GM11168 (cell line): ENCODE data around the gene RBM4.
"Not testable (repeated sequence)": the region's sequence is repeated elsewhere in the genome, so short reads cannot be mapped to it uniquely, and the experiment has no call there.

Experiments used
- in situ Hi-C: fragments of 300-500 bp; cut with MboI; formaldehyde crosslinking; loops from one replicate; pipeline ENCODE4 v1.12.0; 2022; ENCODE audit warnings: low sequenced_read_pairs; ENCODE audit not compliant: unreplicated experiment

The RBM4 gene, protein sequence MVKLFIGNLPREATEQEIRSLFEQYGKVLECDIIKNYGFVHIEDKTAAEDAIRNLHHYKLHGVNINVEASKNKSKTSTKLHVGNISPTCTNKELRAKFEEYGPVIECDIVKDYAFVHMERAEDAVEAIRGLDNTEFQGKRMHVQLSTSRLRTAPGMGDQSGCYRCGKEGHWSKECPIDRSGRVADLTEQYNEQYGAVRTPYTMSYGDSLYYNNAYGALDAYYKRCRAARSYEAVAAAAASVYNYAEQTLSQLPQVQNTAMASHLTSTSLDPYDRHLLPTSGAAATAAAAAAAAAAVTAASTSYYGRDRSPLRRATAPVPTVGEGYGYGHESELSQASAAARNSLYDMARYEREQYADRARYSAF

DNA sequence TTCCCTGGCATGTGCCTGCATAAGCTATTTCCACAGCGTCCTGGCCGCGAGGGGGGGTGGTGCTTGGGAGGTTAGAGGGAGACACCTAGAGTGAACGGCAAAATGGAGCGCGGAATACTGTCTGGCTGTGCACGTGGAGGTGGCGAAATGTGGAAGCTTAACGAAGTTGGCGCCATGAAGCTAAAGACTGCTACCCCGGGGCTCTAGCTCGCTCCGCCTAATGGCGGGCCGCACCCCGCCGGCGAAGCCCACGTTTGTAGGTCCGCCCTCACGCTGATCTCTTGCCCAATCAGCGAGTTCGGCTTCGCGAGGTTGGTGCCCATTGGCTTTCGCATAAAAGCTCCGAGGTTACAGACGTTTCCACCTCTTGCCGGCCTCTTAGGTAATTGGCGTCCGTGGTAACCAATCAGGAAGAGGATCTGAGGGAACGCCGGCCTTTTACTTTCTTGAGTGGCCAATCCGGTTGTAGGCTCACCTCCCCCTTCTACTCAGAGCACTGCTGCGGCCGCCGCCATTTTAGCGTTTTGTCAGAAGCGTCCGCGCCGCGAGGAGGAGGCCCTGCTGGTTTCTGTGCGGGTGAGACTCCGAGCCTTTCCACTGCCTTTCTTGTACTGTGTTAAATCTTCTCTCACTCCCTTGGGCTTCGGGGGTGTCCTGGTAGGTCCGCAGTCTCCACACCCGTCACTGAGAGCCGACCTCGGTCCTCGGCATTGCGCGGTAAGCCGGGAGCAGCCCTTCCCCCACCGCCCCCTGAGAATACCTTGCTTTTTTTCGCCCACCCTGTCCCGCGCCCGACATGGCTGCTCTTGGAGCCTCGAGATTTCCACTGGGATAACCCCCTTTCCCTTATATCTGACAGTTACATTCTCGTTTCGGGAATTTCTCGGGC is at the start of gene RBM4:
TSS of gene RBM4 (plus strand) at position 527 of the 889 bp plus-strand sequence. CDS start 1,009 bp downstream, outside the sequence.
- in situ Hi-C loops: no loop called here

DNA sequence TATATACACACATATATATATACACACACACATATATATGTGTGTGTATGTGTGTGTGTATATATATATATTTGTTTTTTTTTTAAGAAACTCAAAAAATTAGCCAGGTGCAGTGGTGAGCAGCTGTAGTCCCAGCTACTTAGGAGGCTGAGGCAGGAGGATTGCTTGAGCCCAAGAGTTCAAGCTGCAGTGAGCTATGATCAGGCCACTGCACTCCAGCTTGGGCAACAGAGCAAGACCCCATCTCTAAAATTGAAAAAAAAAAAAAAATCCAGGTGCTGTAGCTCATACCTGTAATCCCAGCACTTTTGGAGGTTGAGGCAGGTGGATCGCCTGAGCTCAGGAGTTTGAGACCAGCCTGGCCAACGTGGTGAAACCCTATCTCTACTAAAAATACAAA is 49.2 kb upstream of the RBM4 start:
- in situ Hi-C loops: not testable (repeated sequence)

DNA sequence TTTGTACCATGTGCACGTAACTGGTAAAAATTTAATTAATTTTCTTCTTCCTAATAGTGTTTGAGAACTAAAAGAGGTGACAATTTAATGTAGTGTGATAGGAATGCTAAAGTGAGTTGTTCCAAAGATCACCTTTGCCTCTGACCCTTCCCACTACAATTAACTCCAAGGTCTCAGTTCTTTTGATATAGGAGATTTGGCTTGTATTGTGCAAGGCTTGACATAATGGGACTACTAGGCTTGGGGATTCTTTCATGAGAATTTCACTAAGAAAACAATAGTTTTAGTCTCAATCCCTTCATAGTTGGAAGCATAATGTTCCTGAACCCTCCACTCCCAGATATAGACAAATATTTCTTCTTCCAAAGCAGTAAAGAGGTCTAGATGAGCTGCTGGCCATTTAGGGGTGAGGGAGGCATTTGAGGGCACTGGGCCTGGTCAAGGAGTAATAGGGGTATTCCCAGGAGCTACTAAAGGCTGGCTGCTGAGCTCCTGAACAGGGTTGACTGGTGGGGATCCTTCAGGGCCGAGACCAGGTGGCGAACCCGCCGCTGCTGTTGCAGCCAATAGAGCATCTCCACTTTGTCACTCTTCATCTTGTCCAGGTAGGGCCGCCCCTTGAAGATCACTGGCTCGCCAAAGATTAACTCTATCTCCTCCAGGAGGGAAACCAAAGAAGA is 48.4 kb upstream of the RBM4 start:
- in situ Hi-C loops: no loop called here

DNA sequence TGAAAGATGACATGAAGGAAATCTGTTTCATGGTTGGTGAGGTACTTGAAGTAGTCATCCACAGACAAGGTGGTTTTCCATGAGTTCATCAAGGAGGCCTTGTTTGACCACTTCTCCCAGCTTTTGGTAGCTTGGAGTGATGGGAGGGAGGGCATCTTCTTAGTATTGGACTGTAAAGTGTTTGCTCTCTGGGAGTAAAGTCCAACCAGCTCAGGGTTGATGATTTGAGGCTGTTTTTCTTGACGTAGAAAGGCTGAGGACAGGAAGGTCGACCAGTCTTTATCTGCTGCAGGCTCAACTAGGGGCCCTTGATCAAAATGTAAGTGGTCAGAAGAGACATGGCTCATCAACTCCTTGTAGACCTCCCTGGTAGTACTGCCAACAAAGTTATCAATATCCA is 47.3 kb upstream of the RBM4 start:
- in situ Hi-C loops: no loop called here

DNA sequence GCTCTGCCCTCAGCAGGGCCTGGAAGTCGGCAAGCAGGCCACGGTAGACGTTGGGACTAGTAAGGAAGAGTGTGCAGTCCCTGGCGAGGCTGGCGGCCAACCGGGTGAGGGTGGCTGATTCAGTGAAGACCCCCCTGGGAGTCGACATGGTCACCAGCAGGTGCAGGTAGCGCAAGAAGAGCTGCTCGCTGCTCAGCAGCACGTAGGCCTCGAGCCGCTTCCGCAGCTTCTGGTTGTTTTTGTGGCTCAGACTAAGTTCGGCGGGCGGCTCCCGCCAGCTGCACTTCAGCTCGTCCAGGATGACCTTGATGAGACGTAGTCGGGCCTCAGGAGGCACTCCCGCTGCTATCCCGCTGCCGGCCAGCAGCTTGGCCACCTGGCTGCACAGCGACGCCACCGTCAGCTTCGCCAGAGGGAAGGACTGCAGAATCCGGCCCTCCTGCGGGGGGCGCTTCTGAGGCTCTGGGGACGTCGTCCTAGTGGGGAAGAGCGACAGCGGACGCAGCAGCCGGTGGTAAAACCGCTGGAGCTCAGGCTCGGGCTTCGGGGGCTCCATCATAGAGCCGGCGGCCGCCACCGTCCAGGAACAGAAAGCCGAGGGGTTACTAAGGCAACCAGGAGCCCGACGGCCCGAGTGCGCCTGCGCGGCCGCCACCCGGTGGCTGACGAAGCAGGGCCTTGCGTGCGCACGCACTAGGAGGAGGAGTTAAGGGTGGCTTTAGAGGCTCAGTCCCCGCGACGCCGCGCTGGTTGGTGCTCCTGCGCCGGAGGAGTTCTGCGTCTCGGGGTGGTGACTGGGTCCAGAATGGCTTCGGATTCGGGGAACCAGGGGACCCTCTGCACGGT is 45.8 kb upstream of the RBM4 start, which contains the start of the genes CCDC87 and CCS:
TSS of gene CCDC87 (minus strand) at position 607 of the 846 bp plus-strand sequence. CDS start at position 559, 48 bp downstream.
TSS of gene CCS (plus strand) at position 729 of the 846 bp plus-strand sequence. CDS start at position 806, 77 bp downstream.
- in situ Hi-C loops: no loop called here

DNA sequence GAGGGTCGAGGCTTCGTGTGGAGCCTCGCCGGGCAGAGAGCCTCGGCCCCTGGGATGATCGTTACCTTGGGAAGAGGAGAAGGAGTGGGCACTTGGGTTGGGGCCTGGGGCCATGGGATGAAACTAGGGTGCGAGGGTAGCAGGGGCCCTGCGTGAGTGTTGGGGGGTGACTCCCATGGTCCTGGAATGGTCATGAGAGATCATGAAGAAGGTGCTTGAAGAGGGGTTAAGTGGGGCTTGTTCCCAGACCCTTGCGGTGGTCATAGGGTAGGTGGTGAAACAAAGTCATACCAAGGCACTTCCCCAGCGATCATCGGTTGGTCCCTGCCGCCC is 45.2 kb upstream of the RBM4 start:
- in situ Hi-C loops: no loop called here

DNA sequence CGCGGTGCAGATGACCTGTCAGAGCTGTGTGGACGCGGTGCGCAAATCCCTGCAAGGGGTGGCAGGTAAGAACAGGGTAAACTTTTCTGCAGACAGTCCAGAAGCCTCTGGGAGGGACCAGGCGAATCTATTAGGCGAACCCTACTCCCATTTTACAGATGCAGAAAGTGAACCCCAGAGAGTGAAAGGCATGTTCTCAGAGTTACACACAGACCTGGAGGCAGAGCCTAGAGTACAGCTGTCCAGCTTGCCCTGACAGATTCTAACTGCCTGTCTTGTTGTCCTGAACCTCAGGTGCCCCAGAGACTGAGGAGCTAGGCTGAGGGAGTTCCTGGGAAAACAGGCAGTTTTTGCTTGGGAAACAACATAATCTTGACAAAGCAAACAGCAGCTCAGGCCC is 44.9 kb upstream of the RBM4 start:
- in situ Hi-C loops: no loop called here

DNA sequence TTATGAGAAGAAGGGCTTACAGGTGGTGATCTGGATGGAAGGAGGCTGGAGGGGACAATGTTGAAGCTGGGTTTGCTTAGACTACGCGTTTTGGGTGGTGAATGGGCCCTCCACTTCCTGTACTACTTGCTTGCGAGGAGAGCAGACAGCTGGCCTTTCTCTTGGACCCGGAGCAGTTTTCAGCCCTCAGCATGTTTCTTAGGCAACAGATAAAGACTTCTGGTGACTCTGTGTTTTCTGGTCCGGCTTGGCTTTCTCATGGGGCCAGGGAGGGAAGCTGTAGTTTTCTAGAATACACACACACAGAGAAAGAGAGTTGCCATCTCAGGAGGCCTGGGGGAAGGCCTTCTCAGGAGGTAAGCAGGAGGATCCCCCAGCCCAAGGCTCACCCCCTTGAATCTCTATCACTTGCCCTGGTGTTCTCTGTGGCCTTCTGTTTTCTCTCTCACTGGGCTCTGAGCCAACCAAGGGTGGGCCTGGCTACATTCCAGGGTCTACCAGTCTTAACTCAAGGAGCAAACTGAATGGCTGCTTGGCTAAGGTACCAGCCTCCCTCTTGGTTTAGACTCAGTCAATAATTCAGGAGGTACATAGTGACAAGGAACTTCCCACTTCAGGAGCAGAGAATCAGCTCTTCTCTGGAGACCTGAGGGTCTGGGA is 43.1 kb upstream of the RBM4 start:
- in situ Hi-C loops: no loop called here

DNA sequence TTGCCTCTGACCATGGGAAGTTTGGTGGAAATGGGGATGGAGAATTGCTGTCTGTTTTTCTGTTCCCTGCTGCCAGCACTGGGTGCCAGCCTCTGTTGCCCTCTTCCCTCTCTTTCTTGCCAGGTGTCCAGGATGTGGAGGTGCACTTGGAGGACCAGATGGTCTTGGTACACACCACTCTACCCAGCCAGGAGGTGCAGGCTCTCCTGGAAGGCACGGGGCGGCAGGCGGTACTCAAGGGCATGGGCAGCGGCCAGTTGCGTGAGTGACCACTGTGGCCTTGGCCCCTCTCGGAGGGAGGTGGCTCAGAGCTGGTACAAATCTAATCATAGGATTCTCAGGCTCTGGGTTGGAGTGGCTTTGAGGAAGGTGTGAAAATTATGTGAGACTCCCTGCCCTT is 39.5 kb upstream of the RBM4 start:
- in situ Hi-C loops: no loop called here

DNA sequence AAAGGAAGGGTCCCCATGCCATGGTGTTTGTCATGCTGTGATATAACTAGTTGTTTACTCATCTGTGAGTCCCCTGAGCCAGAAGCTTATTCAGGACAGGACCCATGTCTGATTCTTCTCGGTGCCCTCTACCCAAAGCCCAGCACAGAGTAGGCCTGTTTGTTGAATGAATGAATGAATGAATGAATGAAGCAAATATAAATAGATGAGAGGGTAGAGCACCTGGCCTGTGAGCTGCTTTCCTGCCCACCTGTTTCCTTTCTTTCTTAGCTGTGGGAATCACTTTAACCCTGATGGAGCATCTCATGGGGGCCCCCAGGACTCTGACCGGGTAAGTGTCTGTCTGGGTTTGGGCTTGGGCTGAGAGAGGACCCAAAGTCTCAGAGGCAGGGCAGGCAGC is 38.3 kb upstream of the RBM4 start:
- in situ Hi-C loops: no loop called here

DNA sequence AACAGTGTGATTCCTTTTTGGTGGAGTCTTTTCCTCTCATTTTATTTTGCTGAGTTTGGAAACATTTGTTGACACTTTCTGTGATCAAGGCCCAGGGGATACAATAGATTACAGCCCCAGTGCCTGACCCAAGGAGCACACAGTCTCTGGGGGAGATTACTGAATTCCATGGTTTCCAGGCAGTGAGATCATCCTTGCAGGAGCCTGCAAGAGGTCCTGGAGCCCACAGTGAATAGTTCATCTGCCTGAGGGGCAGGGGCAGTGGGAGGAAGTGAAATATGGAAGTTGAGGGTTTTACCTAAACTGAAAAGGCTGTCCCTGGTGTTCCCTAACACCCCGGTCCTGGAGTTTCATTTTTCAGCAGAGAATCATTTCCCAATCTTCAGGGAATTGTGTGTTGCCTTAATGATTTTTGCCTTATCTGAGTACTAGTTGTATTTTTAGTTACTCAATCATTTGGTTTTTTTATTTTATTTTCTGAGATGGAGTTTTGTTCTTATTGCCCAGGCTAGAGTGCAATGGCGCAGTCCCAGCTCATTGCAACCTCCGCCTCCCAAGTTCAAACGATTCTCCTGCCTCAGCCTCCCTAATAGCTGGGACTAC is 37.8 kb upstream of the RBM4 start:
- in situ Hi-C loops: no loop called here

DNA sequence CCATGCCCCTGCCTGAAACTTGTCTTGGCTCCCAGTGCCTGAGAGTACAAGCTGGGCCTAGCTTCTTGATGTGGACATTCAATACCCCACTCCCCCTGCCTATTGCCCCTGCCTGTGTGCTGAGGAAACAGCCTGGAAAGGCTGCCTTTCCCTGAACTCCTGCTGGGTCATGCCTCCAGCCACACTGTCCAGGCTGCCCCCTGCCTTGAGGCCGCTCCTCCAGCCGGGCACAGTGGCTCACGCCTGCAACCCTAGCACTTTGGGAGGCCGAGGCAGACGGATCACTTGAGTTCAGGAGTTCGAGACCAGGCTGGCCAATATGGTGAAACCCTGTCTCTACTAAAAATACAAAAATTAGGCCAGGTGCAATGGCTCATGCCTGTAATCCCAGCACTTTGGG is 35.4 kb upstream of the RBM4 start:
- in situ Hi-C loops: no loop called here

DNA sequence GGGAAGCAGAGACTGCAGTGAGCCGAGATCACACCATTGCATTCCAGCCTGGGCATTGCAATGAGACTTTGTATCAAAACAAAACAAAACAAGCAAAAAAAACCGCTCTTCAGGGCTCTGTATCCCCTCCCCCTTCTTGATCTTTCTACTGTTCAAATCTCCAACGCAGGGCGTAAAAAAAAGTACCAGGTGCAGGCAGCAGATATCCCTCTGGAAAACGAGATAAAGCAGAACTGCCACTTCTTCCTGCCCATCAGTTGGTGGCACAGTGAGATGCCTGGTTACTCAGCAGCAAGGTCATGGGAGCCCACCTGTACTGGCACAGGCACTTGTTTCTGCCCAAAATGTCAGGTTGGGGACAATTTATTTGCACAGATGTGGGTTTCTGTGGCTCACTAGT is 34.3 kb upstream of the RBM4 start:
- in situ Hi-C loops: no loop called here

DNA sequence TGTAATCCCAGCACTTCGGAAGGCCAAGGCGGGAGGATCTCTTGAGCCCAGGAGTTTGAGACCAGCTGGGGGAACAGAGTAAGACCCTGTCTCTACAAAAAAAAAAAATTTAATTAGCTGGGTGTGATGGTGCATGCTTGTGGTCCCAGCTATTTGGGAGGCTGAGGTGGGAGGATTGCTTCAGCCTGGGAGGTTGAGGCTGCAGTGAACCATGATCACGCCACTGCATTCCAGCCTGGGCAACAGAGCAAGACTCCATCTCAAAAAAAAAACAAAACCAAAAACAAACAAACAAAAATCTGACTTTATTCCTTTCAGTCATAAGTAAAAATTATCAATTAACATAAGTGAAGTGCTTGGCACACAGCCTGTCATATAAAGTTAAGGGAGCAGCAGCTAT is 31.9 kb upstream of the RBM4 start:
- in situ Hi-C loops: not testable (repeated sequence)

DNA sequence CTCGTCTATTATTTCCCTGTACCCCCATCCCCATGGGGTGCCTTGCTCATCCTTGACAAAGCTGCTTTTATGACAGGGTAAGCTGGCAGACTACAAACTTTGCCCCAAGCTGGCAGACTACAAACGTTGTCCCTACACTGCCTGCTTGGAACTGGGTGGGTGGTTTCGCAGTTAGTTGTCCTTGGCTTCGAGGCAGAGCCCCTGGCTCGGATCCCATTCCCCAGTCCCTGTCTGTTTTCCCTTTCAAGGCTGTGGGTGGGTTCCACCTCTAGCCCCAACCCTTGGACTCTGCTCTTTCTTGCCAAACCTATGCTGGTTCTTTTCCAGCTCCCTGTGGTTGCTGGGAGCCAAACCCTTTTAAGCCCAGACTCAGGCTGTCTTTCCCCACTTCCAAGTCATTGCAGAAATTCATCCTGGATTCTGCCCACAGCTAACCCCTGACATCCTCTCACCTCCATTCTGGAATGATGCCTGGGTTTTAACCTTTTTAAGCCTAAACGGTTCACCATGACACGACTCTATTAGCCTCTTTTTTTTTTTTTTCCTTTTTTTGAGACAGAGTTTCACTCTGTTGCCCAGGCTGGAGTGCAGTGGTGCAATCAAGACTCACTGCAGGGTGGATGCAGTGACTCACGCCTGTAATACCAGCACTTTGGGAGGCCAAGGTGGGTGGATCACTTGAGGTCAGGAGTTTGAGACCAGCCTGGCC is 31.2 kb upstream of the RBM4 start:
- in situ Hi-C loops: no loop called here

DNA sequence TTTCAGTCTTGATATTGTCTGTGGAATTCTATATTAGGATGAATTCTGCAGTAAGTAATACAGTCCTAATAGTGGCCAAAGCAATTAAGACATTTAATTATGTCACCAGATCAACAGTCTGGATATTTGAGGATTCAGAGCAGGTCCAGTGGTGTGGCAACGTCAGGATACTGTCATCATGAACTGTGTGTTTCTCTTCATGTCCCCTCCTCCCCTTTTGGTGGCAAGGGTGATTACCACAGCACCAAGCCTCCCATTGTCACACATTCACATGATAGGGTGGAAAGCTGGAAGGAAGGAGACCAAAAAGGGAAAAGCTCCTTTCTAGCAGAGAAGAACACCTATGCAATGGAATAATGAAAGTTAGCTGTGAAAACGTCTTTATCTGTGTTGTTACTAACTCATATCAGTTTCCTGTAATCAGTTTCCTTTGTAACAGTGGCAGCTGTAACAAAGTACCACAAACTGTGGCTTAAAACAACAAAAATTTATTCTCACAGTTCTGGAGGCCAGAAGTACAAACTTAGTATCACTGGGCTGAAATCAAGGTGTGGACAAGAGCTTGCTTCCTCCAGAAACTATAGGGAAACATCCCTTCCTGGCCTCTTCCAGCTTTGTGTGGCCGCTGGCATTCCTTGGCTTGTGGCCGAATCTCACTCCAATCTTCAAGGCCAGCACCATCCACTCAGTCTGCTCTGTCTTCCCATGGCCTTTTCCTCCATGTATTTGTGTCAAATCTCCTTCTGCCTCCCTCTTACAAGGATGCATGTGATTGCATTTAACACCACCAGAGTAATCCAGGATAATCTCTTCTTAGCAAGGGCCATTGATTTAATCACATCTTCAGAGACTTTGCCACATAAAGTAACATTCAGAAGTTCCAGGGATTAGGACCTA is 28.5 kb upstream of the RBM4 start:
- in situ Hi-C loops: no loop called here

DNA sequence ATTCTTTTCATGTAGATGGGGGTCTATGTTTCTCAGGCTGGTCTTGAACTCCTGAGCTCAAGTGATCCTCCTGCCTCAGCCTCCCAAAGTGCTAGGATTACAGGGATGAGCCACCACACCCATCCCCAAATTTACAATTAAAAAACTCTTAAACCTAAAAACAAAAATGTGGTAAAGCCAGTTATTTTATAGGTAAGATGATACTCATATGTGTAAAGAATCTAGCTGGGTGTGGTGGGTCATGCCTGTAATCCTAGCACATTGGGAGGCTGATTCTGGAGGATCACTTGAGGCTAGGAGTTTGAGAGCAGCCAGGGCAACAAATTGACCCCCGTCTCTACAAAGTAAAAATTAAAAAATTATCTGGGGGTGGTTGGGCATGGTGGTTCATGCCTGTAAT is 26.0 kb upstream of the RBM4 start:
- in situ Hi-C loops: no loop called here
